H1 (cell line): Measurements from ENCODE around the gene TXNDC12. TPM values are rescaled to one million over a fixed set of nuclear protein-coding genes. Genes with fewer than 3 reads are reported as not detected.

Source experiments
- EZH2 ChIP-seq: fragments of 200-600 bp; sonication (generic); IDR thresholded peaks from 2 replicates; pipeline ENCODE4 v1.7.1; 2012; ENCODE audit warnings: low read depth, mild to moderate bottlenecking, moderate library complexity, low read length, inconsistent platforms; ENCODE audit not compliant: severe bottlenecking
- GABPA ChIP-seq: IDR thresholded peaks from 2 replicates; pipeline ENCODE4 v1.6.1; 2011; ENCODE audit warnings: mild to moderate bottlenecking, low read length, moderate library complexity, borderline replicate concordance; ENCODE audit not compliant: insufficient read depth
- MAFK ChIP-seq: IDR thresholded peaks from 2 replicates; pipeline ENCODE4 v1.6.1; 2012; ENCODE audit warnings: low read depth, mild to moderate bottlenecking, improper control_type of control experiment, low read length
- POU5F1 ChIP-seq: IDR thresholded peaks from 2 replicates; pipeline ENCODE4 v1.6.1; 2011; ENCODE audit warnings: low read depth, mild to moderate bottlenecking, low read length, moderate library complexity
- SP2 ChIP-seq: IDR thresholded peaks from 2 replicates; pipeline ENCODE4 v1.6.1; 2012; ENCODE audit warnings: mild to moderate bottlenecking, low read length, inconsistent platforms
- polyA plus RNA-seq, 7 experiments: library from polyadenylated mRNA; depleted of rRNA in 3 of 7; stranded (reverse) in 5 of 7; unstranded in 2 of 7; fragments of >200 nt in 5 of 7; fragments of 200-250 nt in 2 of 7; gene quantifications; 1 replicate in 5 of 7; 2 replicates in 1 of 7; 4 replicates in 1 of 7; pipeline versions ENCODE4 v1.2.1 to v1.2.3, GENCODE V29; 2011 to 2013; ENCODE audit warnings: missing spikeins in 2 of 7, mixed read lengths in 2 of 7
- total RNA-seq: library from RNA; stranded (reverse); fragmentation: NEBNext Ultra II Directional; extraction: Animal tissue kit (Norgen Biotek cat#: 25700); gene quantifications from 2 replicates; pipeline ENCODE4 v1.2.1, GENCODE V29; 2021
- TF ChIP-seq, protein P1 (sequence below): fragments of 300-600 bp; sonication (generic); IDR thresholded peaks from 2 replicates; pipeline ENCODE4 v1.7.1; 2012; ENCODE audit warnings: low read length, moderate library complexity, mild to moderate bottlenecking, inconsistent platforms; ENCODE audit not compliant: insufficient replicate concordance
- TF ChIP-seq, protein P2 (sequence below), 3 experiments: IDR thresholded peaks; 1 replicate in 2 of 3; 2 replicates in 1 of 3; pipeline versions ENCODE4 v1.5.1 to v1.6.1; 2011; ENCODE audit warnings: low read length in 3 of 3, mild to moderate bottlenecking in 3 of 3, inconsistent platforms in 2 of 3, low read depth in 1 of 3, moderate library complexity in 1 of 3; ENCODE audit not compliant: insufficient read depth in 1 of 3; ENCODE audit errors: control extremely low read depth in 1 of 3

TXNDC12 gene
- total and polyA plus RNA-seq, 2 of the 8 experiments (the other 6 are each of a cell fraction or from before 2014, with no cell fraction given), result 35.2 to 89.8 TPM

DNA sequence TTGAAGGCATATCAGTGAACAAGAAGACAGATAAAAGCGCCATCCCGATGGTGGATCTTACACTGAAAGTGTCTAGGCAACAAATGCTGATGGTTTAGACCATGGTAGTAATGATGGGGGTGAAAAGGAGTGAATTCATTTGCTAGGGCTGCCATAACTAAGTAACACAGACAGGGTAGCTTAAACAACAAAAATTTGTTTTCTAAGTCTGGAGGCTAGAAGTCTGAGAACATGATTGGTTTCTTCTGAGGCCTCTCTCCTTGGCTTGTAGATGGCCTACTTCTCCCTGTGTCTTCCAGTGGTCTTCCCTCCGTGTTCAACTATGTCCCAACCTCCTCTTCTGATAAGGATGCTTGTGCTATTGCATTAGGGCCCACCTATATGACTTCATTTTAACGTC lies 51.1 kb downstream of the TXNDC12 start (continued):
- TF ChIP-seq, protein P1, sequence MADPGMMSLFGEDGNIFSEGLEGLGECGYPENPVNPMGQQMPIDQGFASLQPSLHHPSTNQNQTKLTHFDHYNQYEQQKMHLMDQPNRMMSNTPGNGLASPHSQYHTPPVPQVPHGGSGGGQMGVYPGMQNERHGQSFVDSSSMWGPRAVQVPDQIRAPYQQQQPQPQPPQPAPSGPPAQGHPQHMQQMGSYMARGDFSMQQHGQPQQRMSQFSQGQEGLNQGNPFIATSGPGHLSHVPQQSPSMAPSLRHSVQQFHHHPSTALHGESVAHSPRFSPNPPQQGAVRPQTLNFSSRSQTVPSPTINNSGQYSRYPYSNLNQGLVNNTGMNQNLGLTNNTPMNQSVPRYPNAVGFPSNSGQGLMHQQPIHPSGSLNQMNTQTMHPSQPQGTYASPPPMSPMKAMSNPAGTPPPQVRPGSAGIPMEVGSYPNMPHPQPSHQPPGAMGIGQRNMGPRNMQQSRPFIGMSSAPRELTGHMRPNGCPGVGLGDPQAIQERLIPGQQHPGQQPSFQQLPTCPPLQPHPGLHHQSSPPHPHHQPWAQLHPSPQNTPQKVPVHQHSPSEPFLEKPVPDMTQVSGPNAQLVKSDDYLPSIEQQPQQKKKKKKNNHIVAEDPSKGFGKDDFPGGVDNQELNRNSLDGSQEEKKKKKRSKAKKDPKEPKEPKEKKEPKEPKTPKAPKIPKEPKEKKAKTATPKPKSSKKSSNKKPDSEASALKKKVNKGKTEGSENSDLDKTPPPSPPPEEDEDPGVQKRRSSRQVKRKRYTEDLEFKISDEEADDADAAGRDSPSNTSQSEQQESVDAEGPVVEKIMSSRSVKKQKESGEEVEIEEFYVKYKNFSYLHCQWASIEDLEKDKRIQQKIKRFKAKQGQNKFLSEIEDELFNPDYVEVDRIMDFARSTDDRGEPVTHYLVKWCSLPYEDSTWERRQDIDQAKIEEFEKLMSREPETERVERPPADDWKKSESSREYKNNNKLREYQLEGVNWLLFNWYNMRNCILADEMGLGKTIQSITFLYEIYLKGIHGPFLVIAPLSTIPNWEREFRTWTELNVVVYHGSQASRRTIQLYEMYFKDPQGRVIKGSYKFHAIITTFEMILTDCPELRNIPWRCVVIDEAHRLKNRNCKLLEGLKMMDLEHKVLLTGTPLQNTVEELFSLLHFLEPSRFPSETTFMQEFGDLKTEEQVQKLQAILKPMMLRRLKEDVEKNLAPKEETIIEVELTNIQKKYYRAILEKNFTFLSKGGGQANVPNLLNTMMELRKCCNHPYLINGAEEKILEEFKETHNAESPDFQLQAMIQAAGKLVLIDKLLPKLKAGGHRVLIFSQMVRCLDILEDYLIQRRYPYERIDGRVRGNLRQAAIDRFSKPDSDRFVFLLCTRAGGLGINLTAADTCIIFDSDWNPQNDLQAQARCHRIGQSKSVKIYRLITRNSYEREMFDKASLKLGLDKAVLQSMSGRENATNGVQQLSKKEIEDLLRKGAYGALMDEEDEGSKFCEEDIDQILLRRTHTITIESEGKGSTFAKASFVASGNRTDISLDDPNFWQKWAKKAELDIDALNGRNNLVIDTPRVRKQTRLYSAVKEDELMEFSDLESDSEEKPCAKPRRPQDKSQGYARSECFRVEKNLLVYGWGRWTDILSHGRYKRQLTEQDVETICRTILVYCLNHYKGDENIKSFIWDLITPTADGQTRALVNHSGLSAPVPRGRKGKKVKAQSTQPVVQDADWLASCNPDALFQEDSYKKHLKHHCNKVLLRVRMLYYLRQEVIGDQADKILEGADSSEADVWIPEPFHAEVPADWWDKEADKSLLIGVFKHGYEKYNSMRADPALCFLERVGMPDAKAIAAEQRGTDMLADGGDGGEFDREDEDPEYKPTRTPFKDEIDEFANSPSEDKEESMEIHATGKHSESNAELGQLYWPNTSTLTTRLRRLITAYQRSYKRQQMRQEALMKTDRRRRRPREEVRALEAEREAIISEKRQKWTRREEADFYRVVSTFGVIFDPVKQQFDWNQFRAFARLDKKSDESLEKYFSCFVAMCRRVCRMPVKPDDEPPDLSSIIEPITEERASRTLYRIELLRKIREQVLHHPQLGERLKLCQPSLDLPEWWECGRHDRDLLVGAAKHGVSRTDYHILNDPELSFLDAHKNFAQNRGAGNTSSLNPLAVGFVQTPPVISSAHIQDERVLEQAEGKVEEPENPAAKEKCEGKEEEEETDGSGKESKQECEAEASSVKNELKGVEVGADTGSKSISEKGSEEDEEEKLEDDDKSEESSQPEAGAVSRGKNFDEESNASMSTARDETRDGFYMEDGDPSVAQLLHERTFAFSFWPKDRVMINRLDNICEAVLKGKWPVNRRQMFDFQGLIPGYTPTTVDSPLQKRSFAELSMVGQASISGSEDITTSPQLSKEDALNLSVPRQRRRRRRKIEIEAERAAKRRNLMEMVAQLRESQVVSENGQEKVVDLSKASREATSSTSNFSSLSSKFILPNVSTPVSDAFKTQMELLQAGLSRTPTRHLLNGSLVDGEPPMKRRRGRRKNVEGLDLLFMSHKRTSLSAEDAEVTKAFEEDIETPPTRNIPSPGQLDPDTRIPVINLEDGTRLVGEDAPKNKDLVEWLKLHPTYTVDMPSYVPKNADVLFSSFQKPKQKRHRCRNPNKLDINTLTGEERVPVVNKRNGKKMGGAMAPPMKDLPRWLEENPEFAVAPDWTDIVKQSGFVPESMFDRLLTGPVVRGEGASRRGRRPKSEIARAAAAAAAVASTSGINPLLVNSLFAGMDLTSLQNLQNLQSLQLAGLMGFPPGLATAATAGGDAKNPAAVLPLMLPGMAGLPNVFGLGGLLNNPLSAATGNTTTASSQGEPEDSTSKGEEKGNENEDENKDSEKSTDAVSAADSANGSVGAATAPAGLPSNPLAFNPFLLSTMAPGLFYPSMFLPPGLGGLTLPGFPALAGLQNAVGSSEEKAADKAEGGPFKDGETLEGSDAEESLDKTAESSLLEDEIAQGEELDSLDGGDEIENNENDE, result no peak
- TF ChIP-seq POU5F1 (no peak), GABPA (no peak), MAFK (no peak), EZH2 (no peak), SP2 (no peak)
- TF ChIP-seq, protein P2, sequence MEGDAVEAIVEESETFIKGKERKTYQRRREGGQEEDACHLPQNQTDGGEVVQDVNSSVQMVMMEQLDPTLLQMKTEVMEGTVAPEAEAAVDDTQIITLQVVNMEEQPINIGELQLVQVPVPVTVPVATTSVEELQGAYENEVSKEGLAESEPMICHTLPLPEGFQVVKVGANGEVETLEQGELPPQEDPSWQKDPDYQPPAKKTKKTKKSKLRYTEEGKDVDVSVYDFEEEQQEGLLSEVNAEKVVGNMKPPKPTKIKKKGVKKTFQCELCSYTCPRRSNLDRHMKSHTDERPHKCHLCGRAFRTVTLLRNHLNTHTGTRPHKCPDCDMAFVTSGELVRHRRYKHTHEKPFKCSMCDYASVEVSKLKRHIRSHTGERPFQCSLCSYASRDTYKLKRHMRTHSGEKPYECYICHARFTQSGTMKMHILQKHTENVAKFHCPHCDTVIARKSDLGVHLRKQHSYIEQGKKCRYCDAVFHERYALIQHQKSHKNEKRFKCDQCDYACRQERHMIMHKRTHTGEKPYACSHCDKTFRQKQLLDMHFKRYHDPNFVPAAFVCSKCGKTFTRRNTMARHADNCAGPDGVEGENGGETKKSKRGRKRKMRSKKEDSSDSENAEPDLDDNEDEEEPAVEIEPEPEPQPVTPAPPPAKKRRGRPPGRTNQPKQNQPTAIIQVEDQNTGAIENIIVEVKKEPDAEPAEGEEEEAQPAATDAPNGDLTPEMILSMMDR (IDR thresholded peaks at IDR 0.05; ENCODE audit: control extremely low read depth in 1 of 3, insufficient read depth in 1 of 3, low read depth in 1 of 3, low read length in 3 of 3), result no peak
- TF ChIP-seq, all 59 proteins: peak for 0
